Measurements from ENCODE around the gene RERE.
"Not testable (repeated sequence)": the region's sequence is repeated elsewhere in the genome, so short reads cannot be mapped to it uniquely, and the experiment has no call there.

Gene RERE

DNA sequence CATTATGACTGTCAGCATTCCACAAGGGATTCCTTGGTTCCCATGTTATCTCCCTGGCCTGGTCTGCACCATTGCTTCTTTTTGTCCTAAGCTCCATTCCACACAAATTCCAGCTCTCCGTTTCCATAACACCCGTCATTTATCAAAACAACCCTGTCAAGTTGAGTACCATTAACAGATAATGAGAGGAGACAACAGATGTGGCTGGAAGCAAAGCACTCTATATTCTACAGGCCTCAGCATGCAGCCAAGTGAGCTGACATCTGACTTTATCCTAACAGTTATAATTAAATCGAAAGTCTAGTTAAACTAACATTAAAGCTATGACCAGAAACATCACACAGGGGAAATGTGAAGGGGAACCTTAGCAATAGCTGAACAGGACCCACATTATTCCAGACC lies 110.4 kb downstream of the RERE start:
- FAIRE-seq: no peak

DNA sequence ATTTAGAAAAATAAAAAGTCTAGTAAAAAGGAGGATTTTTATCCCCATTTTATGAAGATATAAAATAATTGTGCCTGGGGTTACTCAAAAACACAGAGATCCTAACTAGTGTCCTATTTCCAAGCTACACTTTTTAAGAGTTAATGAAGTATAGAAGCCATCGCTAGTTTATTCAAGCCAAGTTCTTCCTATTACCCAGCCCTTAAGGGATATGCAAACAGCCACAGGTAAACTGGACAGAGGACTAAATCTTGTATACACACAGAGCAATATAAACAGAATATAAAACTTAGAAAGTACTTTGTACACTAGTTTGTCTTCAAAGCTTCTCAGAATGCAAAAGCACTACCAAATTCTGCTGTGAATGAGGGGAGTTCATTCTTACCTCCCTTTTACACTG lies 111.1 kb downstream of the RERE start:
- TF ChIP-seq TAF1 (IDR thresholded peaks at IDR 0.05; ENCODE audit: borderline replicate concordance, low read depth, low read length) (no peak), POLR2AphosphoS5 (IDR thresholded peaks at IDR 0.05; ENCODE audit: low read depth, low read length) (no peak), POLR2A (IDR thresholded peaks at IDR 0.05; ENCODE audit: low read depth, low read length) (no peak)
- DNase-seq (ENCODE audit: insufficient read length) (no peak), FAIRE-seq (no peak)

More for the DNA sequence above, 110.4 kb downstream of the RERE start:
- DNase-seq (ENCODE audit: insufficient read length): no peak
- no peak for TF ChIP-seq TAF1 (IDR thresholded peaks at IDR 0.05; ENCODE audit: borderline replicate concordance, low read depth, low read length)
- no peak for TF ChIP-seq POLR2AphosphoS5 (IDR thresholded peaks at IDR 0.05; ENCODE audit: low read depth, low read length)
- TF ChIP-seq POLR2A (IDR thresholded peaks at IDR 0.05; ENCODE audit: low read depth, low read length): no peak

DNA sequence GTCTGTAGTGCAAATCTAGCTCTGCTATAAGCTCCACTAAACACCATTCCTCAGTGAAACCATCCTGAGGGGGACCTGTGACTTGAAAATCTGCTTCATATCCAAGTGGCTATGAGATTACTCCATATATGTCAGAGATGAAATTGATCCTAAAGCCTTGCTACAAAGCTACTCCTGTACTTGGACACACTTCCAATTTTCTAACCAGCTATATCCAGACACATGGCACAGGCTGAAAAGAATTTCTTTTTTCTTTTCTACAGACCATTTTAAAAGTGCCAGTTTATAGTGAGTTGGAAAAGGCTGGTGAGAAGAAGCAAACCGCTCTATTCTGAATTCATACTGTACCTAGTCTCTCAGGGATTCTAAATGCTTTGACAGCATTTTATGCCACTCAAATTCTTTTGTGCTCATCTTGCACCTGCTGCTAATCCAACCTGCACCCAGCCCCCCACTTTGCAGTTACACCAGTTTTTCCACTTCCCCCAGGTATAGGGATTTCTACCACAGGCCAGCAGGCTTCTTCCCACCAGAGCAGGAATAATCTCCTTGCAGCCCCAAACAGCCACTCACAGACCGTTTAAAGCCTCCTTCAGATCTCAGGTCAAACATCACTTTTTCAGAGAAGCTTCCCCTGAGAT lies 112.5 kb downstream of the RERE start:
- TF ChIP-seq TAF1 (IDR thresholded peaks at IDR 0.05; ENCODE audit: borderline replicate concordance, low read depth, low read length) (no peak), POLR2A (IDR thresholded peaks at IDR 0.05; ENCODE audit: low read depth, low read length) (no peak), POLR2AphosphoS5 (IDR thresholded peaks at IDR 0.05; ENCODE audit: low read depth, low read length) (no peak)
- FAIRE-seq (no peak), DNase-seq (ENCODE audit: insufficient read length) (no peak)

DNA sequence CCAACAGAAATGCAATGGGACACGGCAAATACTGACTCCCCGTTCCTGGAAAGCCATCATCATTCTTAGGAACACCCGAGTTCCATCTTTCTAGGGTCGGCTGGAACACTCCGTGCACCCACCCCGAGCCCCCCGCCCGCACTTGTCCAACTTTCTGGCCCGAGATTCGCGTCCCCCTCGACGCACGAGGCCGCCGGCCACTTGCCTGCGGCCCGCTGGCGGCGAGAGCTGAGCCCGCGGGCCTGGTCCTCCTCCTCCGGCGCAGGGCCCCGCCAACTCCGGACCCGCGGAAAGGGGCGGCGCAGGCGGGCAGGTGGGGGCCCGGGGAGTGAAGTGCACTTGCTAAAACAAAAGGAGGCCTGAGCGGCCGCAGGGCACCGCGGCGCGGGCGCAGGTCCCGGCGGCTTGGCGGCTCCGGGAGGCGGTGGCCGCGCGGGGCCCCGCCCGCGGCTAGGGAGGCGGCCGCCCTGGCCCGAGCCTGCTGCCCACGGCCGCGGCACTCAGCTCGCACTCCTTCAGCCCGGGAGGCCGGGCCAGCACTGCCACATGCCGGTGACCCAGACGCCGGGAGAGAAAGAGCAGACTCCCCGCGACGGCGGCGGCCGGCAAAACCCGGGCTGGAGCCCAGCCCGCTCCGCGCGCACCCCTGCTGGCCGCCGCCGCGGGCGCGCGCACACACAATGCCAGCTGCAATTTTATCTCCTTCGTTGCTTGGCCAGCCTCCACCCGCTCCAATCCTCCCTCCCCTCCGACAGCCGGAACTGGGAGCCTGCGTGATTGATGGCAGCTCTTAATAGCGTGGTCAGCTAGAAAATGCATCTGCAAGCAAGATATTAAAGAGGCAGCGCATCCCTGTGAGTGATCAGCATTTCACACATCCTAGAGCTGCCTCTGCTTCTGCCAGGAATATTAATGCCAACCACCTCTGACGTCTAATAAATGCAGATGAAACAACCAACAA lies 114.3 kb downstream of the RERE start:
- FAIRE-seq (peak; percentile 94), DNase-seq (ENCODE audit: insufficient read length) (peak; percentile 72)
- TF ChIP-seq POLR2AphosphoS5 (IDR thresholded peaks at IDR 0.05; ENCODE audit: low read depth, low read length): 0 out of 2 replicates have a peak, but pooled peaks have one; percentile 34
- peak; percentile 39; the same call in 1 of the 2 replicates for TF ChIP-seq TAF1 (IDR thresholded peaks at IDR 0.05; ENCODE audit: borderline replicate concordance, low read depth, low read length)
- TF ChIP-seq POLR2A (IDR thresholded peaks at IDR 0.05; ENCODE audit: low read depth, low read length): peak; percentile 82

DNA sequence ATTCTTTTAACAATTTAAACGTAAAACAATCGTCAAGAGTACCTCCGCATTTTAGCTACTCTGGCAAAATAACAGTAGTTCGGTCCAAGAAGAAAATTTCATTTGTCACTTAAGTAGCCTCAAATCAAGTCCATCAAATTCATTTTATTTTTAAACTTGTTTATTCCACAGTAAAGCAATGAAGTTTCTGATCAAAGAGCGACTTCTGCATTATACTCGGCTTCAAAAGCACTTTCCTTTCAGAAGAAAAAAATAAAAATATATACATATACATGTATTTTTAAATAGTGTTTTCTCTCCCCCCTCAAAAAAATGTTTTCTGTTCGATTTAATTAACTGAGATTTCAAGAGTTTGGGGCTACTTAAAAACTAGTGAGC lies 115.0 kb downstream of the RERE start:
- DNase-seq (ENCODE audit: insufficient read length) (no peak), FAIRE-seq (no peak)
- no peak for TF ChIP-seq POLR2AphosphoS5 (IDR thresholded peaks at IDR 0.05; ENCODE audit: low read depth, low read length)
- no peak for TF ChIP-seq TAF1 (IDR thresholded peaks at IDR 0.05; ENCODE audit: borderline replicate concordance, low read depth, low read length)
- TF ChIP-seq POLR2A (IDR thresholded peaks at IDR 0.05; ENCODE audit: low read depth, low read length): no peak

DNA sequence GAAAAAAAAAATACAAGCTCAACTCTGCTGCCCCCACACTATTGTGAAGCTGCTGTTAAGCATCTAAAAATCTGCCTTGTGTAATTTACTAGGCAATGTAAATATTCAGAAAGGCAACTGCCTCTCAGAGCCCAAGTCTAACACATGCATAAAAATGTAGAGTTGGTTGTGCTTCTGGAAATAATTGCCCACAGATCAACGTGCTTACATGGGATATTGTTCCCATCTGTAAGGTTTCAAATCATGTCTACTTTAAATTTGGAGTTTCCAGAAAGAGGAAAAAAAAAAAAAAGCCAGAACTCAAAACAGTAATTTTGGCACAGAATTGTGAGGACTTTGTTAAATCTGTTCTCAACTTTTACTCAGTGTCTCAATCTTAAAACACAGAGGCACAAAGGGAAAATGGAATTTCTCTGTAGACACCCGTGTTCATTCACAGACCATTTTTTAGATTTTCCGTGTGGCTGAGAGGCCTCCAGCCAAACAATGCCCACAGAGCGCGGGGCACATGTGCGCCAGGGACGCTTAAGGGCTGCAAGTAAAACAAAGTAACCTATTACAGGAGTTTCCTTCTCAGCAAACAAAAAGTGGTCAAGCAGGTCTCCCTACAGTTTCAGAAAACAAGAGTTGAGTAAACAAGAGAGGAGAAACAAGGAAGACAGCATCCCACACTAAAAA lies 115.5 kb downstream of the RERE start:
- DNase-seq (ENCODE audit: insufficient read length) (no peak), FAIRE-seq (peak; percentile 36)
- TF ChIP-seq POLR2A (IDR thresholded peaks at IDR 0.05; ENCODE audit: low read depth, low read length): no peak
- no peak for TF ChIP-seq TAF1 (IDR thresholded peaks at IDR 0.05; ENCODE audit: borderline replicate concordance, low read depth, low read length)
- no peak for TF ChIP-seq POLR2AphosphoS5 (IDR thresholded peaks at IDR 0.05; ENCODE audit: low read depth, low read length)

DNA sequence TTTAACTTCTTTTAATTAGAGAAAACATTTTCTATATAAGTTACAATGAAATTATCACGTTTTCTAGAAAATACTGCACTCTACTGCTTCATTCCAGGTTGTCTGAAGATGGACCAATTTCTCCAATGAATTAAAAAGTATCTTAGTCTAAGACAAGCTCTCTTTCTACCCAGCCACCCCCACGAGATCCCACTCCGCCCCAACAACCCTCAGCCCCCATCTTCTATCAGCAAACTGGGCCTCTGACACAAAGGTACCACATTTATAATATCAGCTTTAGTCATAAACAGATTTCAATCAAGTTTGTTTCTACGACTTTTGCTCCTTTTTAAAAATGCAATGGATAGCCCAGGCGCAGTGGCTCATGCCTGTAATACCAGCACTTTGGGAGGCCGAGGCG lies 117.8 kb downstream of the RERE start:
- no peak for FAIRE-seq
- TF ChIP-seq POLR2A (IDR thresholded peaks at IDR 0.05; ENCODE audit: low read depth, low read length) (no peak), TAF1 (IDR thresholded peaks at IDR 0.05; ENCODE audit: borderline replicate concordance, low read depth, low read length) (no peak), POLR2AphosphoS5 (IDR thresholded peaks at IDR 0.05; ENCODE audit: low read depth, low read length) (no peak)

DNA sequence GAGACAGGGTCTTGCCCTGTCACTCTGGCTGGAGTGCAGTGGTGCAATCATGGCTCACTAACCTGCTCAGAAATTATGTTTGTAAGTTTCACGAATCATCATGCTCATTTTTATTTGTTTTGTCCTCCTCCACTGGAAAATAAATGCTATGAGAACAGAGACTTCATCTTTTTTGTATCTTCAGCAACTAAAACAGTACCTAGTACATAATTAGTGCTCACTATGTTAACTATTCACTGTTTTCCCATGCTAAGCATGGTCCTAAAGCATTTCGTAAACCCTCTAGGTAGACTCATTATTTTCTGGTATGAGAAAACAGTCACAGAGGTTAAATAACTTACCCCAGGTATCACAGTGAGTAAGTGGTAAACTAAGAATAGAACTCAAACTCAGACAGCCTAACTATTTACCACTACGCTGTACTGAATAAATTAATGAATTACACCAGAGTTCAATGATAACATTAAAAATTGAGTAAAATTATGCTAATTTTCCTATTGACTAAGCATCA lies 118.4 kb downstream of the RERE start:
- TF ChIP-seq POLR2AphosphoS5 (IDR thresholded peaks at IDR 0.05; ENCODE audit: low read depth, low read length): no peak
- no peak for TF ChIP-seq POLR2A (IDR thresholded peaks at IDR 0.05; ENCODE audit: low read depth, low read length)
- TF ChIP-seq TAF1 (IDR thresholded peaks at IDR 0.05; ENCODE audit: borderline replicate concordance, low read depth, low read length): no peak
- DNase-seq (ENCODE audit: insufficient read length) (no peak), FAIRE-seq (no peak)

More for the DNA sequence above, 117.8 kb downstream of the RERE start:
- DNase-seq (ENCODE audit: insufficient read length): no peak

DNA sequence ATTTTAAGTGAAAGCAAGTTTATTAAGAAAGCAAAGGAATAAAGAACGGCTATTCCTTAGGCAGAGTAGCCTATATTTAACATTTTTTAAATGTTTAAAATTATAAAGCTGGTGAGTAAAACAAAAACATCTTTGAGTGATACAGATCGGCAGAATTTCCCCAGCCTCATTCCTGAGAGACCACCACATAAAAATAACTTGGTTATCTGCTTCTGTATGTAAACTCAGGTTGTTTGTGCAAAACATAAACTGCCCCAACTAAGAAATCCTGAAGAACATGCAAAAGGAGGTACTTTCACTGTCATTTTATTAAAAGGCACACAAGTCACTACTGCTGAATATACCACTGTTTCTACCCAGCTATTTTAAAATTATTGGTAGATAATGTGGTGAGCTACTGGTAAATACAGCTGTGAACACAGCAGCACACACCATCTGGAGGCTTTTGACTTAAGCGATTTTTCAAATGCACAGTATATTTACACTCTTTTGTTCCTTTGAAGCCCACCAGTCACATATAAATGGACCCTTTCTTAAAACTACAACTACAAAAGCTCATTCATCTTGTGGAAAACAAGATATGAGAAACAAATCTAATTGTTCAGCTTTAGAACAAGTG lies 119.3 kb downstream of the RERE start:
- FAIRE-seq (no peak), DNase-seq (ENCODE audit: insufficient read length) (no peak)
- TF ChIP-seq POLR2AphosphoS5 (IDR thresholded peaks at IDR 0.05; ENCODE audit: low read depth, low read length) (no peak), POLR2A (IDR thresholded peaks at IDR 0.05; ENCODE audit: low read depth, low read length) (no peak), TAF1 (IDR thresholded peaks at IDR 0.05; ENCODE audit: borderline replicate concordance, low read depth, low read length) (no peak)

DNA sequence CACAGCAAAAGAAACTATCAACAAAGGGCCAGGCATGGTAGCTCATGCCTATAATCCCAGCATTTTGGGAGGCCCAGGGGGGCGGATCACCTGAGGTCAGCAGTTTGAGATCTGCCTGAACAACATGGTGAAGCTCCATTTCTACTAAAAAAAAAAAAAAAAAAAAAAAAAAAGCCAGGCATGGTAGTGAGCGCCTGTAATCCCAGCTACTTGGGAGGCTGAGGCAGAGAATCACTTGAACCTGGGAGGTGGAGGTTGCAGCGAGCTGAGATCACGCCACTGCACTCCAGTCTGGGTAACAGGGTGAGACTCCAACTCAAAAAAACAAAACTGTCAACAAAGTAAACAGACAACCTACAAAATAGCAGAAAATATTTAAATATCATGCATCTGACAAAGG lies 122.0 kb downstream of the RERE start:
- not testable (repeated sequence) for FAIRE-seq

DNA sequence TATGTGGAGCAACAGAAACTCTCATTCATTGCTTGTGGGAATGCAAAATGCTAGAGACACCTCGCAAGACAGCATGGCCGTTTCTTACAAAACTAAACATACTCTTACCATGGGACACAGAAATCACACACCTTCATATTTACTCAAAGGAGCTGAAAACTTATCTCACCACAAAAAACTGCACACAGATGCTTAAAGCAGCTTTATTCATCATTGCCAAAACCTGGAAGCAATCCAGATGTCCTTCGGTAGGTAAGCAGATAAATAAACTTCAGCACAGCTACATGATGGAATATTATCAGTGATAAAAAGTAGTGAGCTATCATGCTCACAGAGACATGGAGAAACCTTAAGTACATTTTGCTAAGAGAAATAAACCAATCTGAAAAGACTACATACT lies 124.3 kb downstream of the RERE start:
- DNase-seq (ENCODE audit: insufficient read length) (no peak), FAIRE-seq (no peak)
- TF ChIP-seq POLR2A (IDR thresholded peaks at IDR 0.05; ENCODE audit: low read depth, low read length) (no peak), TAF1 (IDR thresholded peaks at IDR 0.05; ENCODE audit: borderline replicate concordance, low read depth, low read length) (no peak), POLR2AphosphoS5 (IDR thresholded peaks at IDR 0.05; ENCODE audit: low read depth, low read length) (no peak)

More for the DNA sequence above, 122.0 kb downstream of the RERE start:
- not testable (repeated sequence) for DNase-seq (ENCODE audit: insufficient read length)
